ENCODE data around the gene KDM4C. TPM values are rescaled to one million over a fixed set of nuclear protein-coding genes. Genes with fewer than 3 reads are reported as not detected.
"Not testable (repeated sequence)": the region's sequence is repeated elsewhere in the genome, so short reads cannot be mapped to it uniquely, and the experiment has no call there.

Gene KDM4C
- total and polyA plus RNA-seq, 8 donors: 6.7 to 129 (median 79.9) TPM

GRCh38 chr9:6735422-6735821 is 22.4 kb upstream of the KDM4C start:
- H3K4me1 ChIP-seq: no peaks in the 10 kb centered on the region
- DNase-seq: no peak
- WGBS, 5 donors: 88 to 99% (median 97%) methylated on average over 3 of the region's 3 CpGs
- no peak overlapping the region for H3K4me3 ChIP-seq
- no peaks in the 10 kb centered on the region for H3K36me3 ChIP-seq
- H3K27me3 ChIP-seq: no peaks in the 10 kb centered on the region
- H3K9me3 ChIP-seq: no peaks in the 10 kb centered on the region
- intact Hi-C loops (cut with DNase I; ENCODE audit: low total_unique reads): no loop called here
- H3K27ac ChIP-seq: no peak overlapping the region
- TF ChIP-seq CTCF (IDR thresholded peaks at IDR 0.05) (no peak), EP300 (IDR thresholded peaks at IDR 0.05) (no peak), POLR2AphosphoS5 (IDR thresholded peaks at IDR 0.05) (no peak), POLR2A (IDR thresholded peaks at IDR 0.05) (no peak)

- no peaks in the 10 kb centered on the region for H3K9me3 ChIP-seq
- no peaks in the 10 kb centered on the region for H3K36me3 ChIP-seq
- no peak overlapping the region for H3K4me3 ChIP-seq
- no peaks in the 10 kb centered on the region for H3K27me3 ChIP-seq
- no peak for TF ChIP-seq POLR2A (IDR thresholded peaks at IDR 0.05)
- peak in 2 of 7 experiments; percentile 21 to 36 for TF ChIP-seq CTCF (IDR thresholded peaks at IDR 0.05)
- 0 to 10% (median 0%) methylated on average over 1 of the region's 1 CpG for WGBS, 5 donors
- H3K4me1 ChIP-seq: no peaks in the 10 kb centered on the region
- DNase-seq: peak in 1 of 2 donors; percentile 28
- intact Hi-C loops (cut with DNase I; ENCODE audit: low total_unique reads): no loop called here
- H3K27ac ChIP-seq: no peak overlapping the region
Observed at GRCh38 chr9:6739218-6739617, 18.6 kb upstream of the KDM4C start.

GRCh38 chr9:6748861-6749260 is 8.9 kb upstream of the KDM4C start:
- H3K9me3 ChIP-seq; DNase-seq; H3K27me3 ChIP-seq; H3K27ac ChIP-seq; H3K4me3 ChIP-seq; H3K4me1 ChIP-seq; H3K36me3 ChIP-seq; intact Hi-C loops (cut with DNase I; ENCODE audit: low total_unique reads): not testable (repeated sequence)
- 96 to 99% (median 98%) methylated on average over 9 of the region's 9 CpGs for WGBS, 5 donors

- not testable (repeated sequence) for H3K27me3 ChIP-seq, H3K9me3 ChIP-seq, H3K27ac ChIP-seq, H3K36me3 ChIP-seq, H3K4me3 ChIP-seq, DNase-seq
- intact Hi-C loops (cut with DNase I; ENCODE audit: low total_unique reads): loop anchor here (10.0 kb wide), 1 partner anchor 50 kb away; no protein-coding TSS in a partner anchor
- H3K4me1 ChIP-seq: peaks cover 0 to 17% (median 8%) of the 10 kb centered on the region in 4 donors
- 83 to 96% (median 95%) methylated on average over 10 of the region's 10 CpGs for whole genome bisulfite sequencing, 5 donors
Observed at GRCh38 chr9:6754861-6755260, 2.9 kb upstream of the KDM4C start.

- intact Hi-C loops (cut with DNase I; ENCODE audit: low total_unique reads): loop anchor here (10.0 kb wide), 1 partner anchor 52 kb away; no protein-coding TSS in a partner anchor
- DNase-seq: no peak
- no peaks in the 10 kb centered on the region for H3K27me3 ChIP-seq
- no peaks in the 10 kb centered on the region for H3K36me3 ChIP-seq
- peaks cover 15 to 38% (median 26%) of the 10 kb centered on the region in 4 donors for H3K4me1 ChIP-seq
- TF ChIP-seq CTCF (IDR thresholded peaks at IDR 0.05) (no peak), POLR2AphosphoS5 (IDR thresholded peaks at IDR 0.05) (no peak), POLR2A (IDR thresholded peaks at IDR 0.05) (no peak), EP300 (IDR thresholded peaks at IDR 0.05) (no peak)
- 0 to 1% (median 0%) methylated on average over 9 to 14 of the region's 14 CpGs for WGBS, 5 donors
- H3K4me3 ChIP-seq: peak overlapping the region; percentile 82 to 94 (median 89)
- peak overlapping the region; percentile 93 to 99 (median 98) for H3K27ac ChIP-seq
- no peaks in the 10 kb centered on the region for H3K9me3 ChIP-seq
Observed at GRCh38 chr9:6757132-6757455, 679 bp upstream of the KDM4C start.

- DNase-seq: peak; percentile 37 to 72
- H3K27ac ChIP-seq: peak overlapping the region; percentile 93 to 99 (median 98)
- H3K4me3 ChIP-seq: peak overlapping the region; percentile 82 to 94 (median 89)
- intact Hi-C loops (cut with DNase I; ENCODE audit: low total_unique reads): loop anchor here (10.0 kb wide), 1 partner anchor 53 kb away; no protein-coding TSS in a partner anchor
- peaks cover 15 to 40% (median 26%) of the 10 kb centered on the region in 4 donors for H3K4me1 ChIP-seq
- H3K27me3 ChIP-seq: no peaks in the 10 kb centered on the region
- WGBS, 5 donors: 0 to 17% (median 1%) methylated on average over 1 to 35 of the region's 35 CpGs
- H3K9me3 ChIP-seq: no peaks in the 10 kb centered on the region
- no peaks in the 10 kb centered on the region for H3K36me3 ChIP-seq
- TF ChIP-seq POLR2A (IDR thresholded peaks at IDR 0.05) (no peak), EP300 (IDR thresholded peaks at IDR 0.05) (no peak), POLR2AphosphoS5 (IDR thresholded peaks at IDR 0.05) (no peak), CTCF (IDR thresholded peaks at IDR 0.05) (no peak)
Observed at GRCh38 chr9:6758248-6758497, 400 bp downstream of the KDM4C start.
